ENCODE data around the gene SMYD3.
A peak's percentile ranks its signal among the peaks of the same experiment; 100 is the strongest.
"Not testable (repeated sequence)": the region's sequence is repeated elsewhere in the genome, so short reads cannot be mapped to it uniquely, and the experiment has no call there.

SMYD3 gene

DNA sequence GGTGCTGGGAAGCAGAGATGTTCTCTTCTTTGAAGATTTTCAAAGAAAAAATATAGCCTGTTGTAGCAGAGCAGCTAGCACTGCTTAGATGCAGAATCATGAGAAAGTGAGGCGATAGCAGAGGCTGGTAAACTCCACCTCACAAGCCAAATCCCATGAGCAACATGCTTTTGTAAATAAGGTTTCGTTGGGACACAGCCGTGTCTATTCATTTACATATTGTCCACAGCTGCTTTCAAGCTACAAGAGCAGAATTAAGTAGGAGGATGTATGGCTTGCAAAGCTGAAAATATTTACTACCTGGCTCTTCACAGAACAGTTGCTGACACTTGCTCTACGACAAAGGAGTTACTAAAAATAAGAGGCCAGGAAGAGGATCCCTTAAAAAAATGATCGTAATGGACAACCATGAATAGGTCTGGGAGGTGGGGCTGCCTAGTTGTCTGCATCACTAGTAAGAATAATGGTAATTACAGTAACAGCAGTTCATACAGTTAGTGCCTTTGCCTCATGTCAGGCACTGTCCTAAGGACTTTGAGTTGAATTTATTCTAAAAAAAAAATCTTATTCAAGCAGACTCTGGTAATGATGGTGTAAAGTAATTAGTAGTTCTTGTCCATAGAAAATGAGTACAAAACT, 730.3 kb downstream of the SMYD3 start:
- Mint-ChIP-seq H3K9me3 (peaks cover 11% of the 10 kb centered on the region), H3K27me3 (ENCODE audit: low read depth, poor library complexity) (no peaks in the 10 kb centered on the region), H3K36me3 (ENCODE audit: low read depth) (peaks cover 7% of the 10 kb centered on the region), H3K27ac (no peak overlapping the region), H3K4me3 (no peak overlapping the region), H3K4me1 (peaks cover 20% of the 10 kb centered on the region)
- TF ChIP-seq, protein P1, sequence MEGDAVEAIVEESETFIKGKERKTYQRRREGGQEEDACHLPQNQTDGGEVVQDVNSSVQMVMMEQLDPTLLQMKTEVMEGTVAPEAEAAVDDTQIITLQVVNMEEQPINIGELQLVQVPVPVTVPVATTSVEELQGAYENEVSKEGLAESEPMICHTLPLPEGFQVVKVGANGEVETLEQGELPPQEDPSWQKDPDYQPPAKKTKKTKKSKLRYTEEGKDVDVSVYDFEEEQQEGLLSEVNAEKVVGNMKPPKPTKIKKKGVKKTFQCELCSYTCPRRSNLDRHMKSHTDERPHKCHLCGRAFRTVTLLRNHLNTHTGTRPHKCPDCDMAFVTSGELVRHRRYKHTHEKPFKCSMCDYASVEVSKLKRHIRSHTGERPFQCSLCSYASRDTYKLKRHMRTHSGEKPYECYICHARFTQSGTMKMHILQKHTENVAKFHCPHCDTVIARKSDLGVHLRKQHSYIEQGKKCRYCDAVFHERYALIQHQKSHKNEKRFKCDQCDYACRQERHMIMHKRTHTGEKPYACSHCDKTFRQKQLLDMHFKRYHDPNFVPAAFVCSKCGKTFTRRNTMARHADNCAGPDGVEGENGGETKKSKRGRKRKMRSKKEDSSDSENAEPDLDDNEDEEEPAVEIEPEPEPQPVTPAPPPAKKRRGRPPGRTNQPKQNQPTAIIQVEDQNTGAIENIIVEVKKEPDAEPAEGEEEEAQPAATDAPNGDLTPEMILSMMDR (IDR thresholded peaks at IDR 0.05), result no peak
- DNase-seq, result no peak

- H3K4me3 Mint-ChIP-seq, result no peak overlapping the region
- no peaks in the 10 kb centered on the region for H3K27me3 Mint-ChIP-seq (ENCODE audit: low read depth, poor library complexity)
- no peak overlapping the region for H3K27ac Mint-ChIP-seq
- peaks cover 7% of the 10 kb centered on the region for H3K36me3 Mint-ChIP-seq (ENCODE audit: low read depth)
- DNase-seq, result no peak
- TF ChIP-seq, protein P1 (IDR thresholded peaks at IDR 0.05), result no peak
- H3K4me1 Mint-ChIP-seq, result peaks cover 27% of the 10 kb centered on the region
- peaks cover 11% of the 10 kb centered on the region for H3K9me3 Mint-ChIP-seq
Measured at GRCh38 chr1:245776139-245776538, 730.9 kb downstream of the SMYD3 start.

DNA sequence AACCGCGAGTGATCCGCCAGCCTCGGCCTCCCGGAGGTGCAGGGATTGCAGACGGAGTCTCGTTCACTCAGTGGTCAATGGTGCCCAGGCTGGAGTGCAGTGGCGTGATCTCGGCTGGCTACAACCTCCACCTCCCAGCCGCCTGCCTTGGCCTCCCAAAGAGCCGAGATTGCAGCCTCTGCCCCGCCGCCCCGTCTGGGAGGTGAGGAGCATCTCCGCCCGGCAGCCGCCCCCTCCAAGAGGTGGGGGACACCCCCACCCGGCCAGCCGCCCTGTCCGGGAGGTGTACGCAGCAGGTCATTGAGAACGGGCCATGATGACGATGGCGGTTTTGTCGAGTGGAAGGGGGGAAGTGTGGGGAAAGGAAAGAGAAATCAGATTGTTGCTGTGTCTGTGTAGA, 732.1 kb downstream of the SMYD3 start:
- H3K27me3 Mint-ChIP-seq (ENCODE audit: low read depth, poor library complexity); H3K4me3 Mint-ChIP-seq; DNase-seq; H3K36me3 Mint-ChIP-seq (ENCODE audit: low read depth); H3K27ac Mint-ChIP-seq: not testable (repeated sequence)
- peaks cover 30% of the 10 kb centered on the region for H3K4me1 Mint-ChIP-seq
- peaks cover 11% of the 10 kb centered on the region for H3K9me3 Mint-ChIP-seq

DNA sequence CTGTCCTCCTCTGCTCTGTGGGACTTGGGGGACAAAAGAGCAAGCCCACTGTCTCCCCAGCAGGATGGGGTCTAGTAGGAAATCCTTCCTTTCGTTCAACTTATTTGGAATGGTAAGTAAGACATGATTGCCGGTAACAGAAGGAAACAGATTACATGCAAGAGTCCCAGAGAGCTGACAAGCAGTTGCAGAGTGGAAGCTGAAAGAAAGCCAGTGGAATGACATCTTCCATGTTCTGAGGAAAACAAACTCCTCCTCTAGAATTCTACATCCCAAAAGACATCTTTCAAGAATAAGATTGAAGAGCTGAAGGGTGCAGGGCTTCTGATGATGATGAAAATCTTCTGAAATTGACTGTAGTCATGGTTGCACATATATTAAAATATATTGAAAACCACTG, 732.9 kb downstream of the SMYD3 start:
- no peak for DNase-seq

GRCh38 chr1:245773344-245773743, 733.7 kb downstream of the SMYD3 start:
- Mint-ChIP-seq H3K9me3 (peaks cover 13% of the 10 kb centered on the region), H3K27ac (no peak overlapping the region)
- TF ChIP-seq, protein P1 (IDR thresholded peaks at IDR 0.05), result no peak

More for the DNA sequence above, 732.9 kb downstream of the SMYD3 start:
- Mint-ChIP-seq H3K9me3 (peaks cover 7% of the 10 kb centered on the region), H3K4me1 (peaks cover 30% of the 10 kb centered on the region), H3K36me3 (ENCODE audit: low read depth) (peaks cover 4% of the 10 kb centered on the region), H3K27ac (peak overlapping the region; percentile 66), H3K4me3 (no peak overlapping the region), H3K27me3 (ENCODE audit: low read depth, poor library complexity) (no peaks in the 10 kb centered on the region)
- TF ChIP-seq, protein P1 (IDR thresholded peaks at IDR 0.05), result no peak

GRCh38 chr1:245772739-245773138, 734.3 kb downstream of the SMYD3 start:
- H3K36me3 Mint-ChIP-seq (ENCODE audit: low read depth), result peaks cover 16% of the 10 kb centered on the region
- no peak overlapping the region for H3K4me3 Mint-ChIP-seq
- DNase-seq, result no peak
- H3K4me1 Mint-ChIP-seq, result peaks cover 30% of the 10 kb centered on the region
- no peak overlapping the region for H3K27ac Mint-ChIP-seq
- H3K9me3 Mint-ChIP-seq, result peaks cover 13% of the 10 kb centered on the region
- H3K27me3 Mint-ChIP-seq (ENCODE audit: low read depth, poor library complexity), result no peaks in the 10 kb centered on the region
- TF ChIP-seq, protein P1 (IDR thresholded peaks at IDR 0.05), result no peak

More at GRCh38 chr1:245773344-245773743, 733.7 kb downstream of the SMYD3 start:
- Mint-ChIP-seq H3K4me3 (no peak overlapping the region), H3K27me3 (ENCODE audit: low read depth, poor library complexity) (no peaks in the 10 kb centered on the region), H3K36me3 (ENCODE audit: low read depth) (peaks cover 11% of the 10 kb centered on the region), H3K4me1 (peaks cover 30% of the 10 kb centered on the region)
- no peak for DNase-seq

Data from nephron progenitor cell (in vitro differentiated cells).